HCT116 (cell line): ENCODE measurements around the gene BFSP2.

Experiments
- CEBPB ChIP-seq: IDR thresholded peaks from 2 replicates; pipeline ENCODE4 v1.6.1; 2012; ENCODE audit warnings: low read depth
- EGR1 ChIP-seq: IDR thresholded peaks from 2 replicates; pipeline ENCODE4 v1.6.1; 2012; ENCODE audit warnings: low read depth
- ELF1 ChIP-seq: IDR thresholded peaks from 2 replicates; pipeline ENCODE4 v1.6.1; 2012; ENCODE audit warnings: low read depth, borderline replicate concordance
- EZH2phosphoT487 ChIP-seq: fragments of 200-600 bp; IDR thresholded peaks from 2 replicates; pipeline ENCODE4 v1.6.1; 2018; ENCODE audit warnings: antibody characterized with exemption, borderline replicate concordance
- JUND ChIP-seq: IDR thresholded peaks from 2 replicates; pipeline ENCODE4 v1.6.1; 2012
- POLR2A ChIP-seq: IDR thresholded peaks from 2 replicates; pipeline ENCODE4 v1.7.0; 2011; ENCODE audit warnings: borderline replicate concordance; ENCODE audit not compliant: insufficient read depth, insufficient read length; ENCODE audit errors: extremely low read depth
- POLR2AphosphoS5 ChIP-seq: IDR thresholded peaks from 2 replicates; pipeline ENCODE4 v1.6.1; 2011; ENCODE audit warnings: mild to moderate bottlenecking, low read depth, low read length, moderate library complexity
- SIN3A ChIP-seq: IDR thresholded peaks from 2 replicates; pipeline ENCODE4 v1.6.1; 2012; ENCODE audit warnings: low read depth
- SP1 ChIP-seq: IDR thresholded peaks from 2 replicates; pipeline ENCODE4 v1.6.1; 2012; ENCODE audit warnings: low read depth
- SRF ChIP-seq: IDR thresholded peaks from 2 replicates; pipeline ENCODE4 v1.6.1; 2012; ENCODE audit warnings: low read depth
- TF ChIP-seq, protein P1 (sequence below): IDR thresholded peaks from 2 replicates; pipeline ENCODE4 v1.6.1; 2012
- TF ChIP-seq, protein P2 (sequence below), 3 experiments: fragments of 200-600 bp in 1 of 3; sonication (generic) in 1 of 3; IDR thresholded peaks in 2 of 3; conservative IDR thresholded peaks in 1 of 3; 2 replicates each; pipeline ENCODE4 v1.5.1; 2012 to 2017; ENCODE audit warnings: low read depth in 2 of 3, low read length in 2 of 3, antibody characterized with exemption in 1 of 3, borderline replicate concordance in 1 of 3, control low read depth in 1 of 3, mild to moderate bottlenecking in 1 of 3, mixed read lengths in 1 of 3, mixed run types in 1 of 3, moderate library complexity in 1 of 3; ENCODE audit not compliant: insufficient read depth in 1 of 3
- TF ChIP-seq, protein P3 (sequence below): IDR thresholded peaks from 2 replicates; pipeline ENCODE4 v1.6.1; 2011; ENCODE audit warnings: mild to moderate bottlenecking, low read length, moderate library complexity; ENCODE audit not compliant: insufficient replicate concordance; ENCODE audit errors: extremely low read depth
- TF ChIP-seq, protein P4 (sequence below): IDR thresholded peaks from 2 replicates; pipeline ENCODE4 v1.6.1; 2012

DNA sequence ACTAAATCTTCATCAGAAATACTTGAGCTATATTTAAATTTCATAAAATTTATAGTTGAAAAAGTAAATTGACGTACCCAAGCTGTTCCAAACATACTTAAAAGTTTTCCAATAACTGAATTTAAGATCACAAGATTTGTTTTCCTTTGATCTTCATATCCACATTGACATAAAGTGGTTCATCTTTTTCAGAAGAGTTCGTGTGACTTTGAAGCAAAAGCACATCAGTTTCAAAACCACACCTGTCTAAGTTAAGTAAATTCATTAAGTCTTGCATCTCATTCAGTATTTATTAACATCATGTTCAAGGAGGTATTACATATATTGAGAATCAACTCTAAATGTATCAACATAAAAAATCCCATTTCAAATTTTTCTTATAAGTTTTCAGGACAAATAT lies 79.5 kb downstream of the BFSP2 start:
- TF ChIP-seq, protein P1, sequence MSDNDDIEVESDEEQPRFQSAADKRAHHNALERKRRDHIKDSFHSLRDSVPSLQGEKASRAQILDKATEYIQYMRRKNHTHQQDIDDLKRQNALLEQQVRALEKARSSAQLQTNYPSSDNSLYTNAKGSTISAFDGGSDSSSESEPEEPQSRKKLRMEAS = no peak
- no peak for TF ChIP-seq POLR2AphosphoS5
- TF ChIP-seq POLR2A = no peak
- no peak for TF ChIP-seq ELF1
- no peak for TF ChIP-seq SRF
- TF ChIP-seq, protein P2, sequence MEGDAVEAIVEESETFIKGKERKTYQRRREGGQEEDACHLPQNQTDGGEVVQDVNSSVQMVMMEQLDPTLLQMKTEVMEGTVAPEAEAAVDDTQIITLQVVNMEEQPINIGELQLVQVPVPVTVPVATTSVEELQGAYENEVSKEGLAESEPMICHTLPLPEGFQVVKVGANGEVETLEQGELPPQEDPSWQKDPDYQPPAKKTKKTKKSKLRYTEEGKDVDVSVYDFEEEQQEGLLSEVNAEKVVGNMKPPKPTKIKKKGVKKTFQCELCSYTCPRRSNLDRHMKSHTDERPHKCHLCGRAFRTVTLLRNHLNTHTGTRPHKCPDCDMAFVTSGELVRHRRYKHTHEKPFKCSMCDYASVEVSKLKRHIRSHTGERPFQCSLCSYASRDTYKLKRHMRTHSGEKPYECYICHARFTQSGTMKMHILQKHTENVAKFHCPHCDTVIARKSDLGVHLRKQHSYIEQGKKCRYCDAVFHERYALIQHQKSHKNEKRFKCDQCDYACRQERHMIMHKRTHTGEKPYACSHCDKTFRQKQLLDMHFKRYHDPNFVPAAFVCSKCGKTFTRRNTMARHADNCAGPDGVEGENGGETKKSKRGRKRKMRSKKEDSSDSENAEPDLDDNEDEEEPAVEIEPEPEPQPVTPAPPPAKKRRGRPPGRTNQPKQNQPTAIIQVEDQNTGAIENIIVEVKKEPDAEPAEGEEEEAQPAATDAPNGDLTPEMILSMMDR (IDR thresholded peaks at IDR 0.05 in 2 of 3, conservative IDR thresholded peaks at IDR 0.05 in 1 of 3; ENCODE audit: borderline replicate concordance in 1 of 3, insufficient read depth in 1 of 3, low read depth in 2 of 3, low read length in 2 of 3) = no peak
- no peak for TF ChIP-seq EGR1
- no peak for TF ChIP-seq EZH2phosphoT487
- no peak for TF ChIP-seq CEBPB
- TF ChIP-seq, protein P3, sequence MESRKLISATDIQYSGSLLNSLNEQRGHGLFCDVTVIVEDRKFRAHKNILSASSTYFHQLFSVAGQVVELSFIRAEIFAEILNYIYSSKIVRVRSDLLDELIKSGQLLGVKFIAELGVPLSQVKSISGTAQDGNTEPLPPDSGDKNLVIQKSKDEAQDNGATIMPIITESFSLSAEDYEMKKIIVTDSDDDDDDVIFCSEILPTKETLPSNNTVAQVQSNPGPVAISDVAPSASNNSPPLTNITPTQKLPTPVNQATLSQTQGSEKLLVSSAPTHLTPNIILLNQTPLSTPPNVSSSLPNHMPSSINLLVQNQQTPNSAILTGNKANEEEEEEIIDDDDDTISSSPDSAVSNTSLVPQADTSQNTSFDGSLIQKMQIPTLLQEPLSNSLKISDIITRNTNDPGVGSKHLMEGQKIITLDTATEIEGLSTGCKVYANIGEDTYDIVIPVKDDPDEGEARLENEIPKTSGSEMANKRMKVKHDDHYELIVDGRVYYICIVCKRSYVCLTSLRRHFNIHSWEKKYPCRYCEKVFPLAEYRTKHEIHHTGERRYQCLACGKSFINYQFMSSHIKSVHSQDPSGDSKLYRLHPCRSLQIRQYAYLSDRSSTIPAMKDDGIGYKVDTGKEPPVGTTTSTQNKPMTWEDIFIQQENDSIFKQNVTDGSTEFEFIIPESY = no peak
- TF ChIP-seq, protein P4, sequence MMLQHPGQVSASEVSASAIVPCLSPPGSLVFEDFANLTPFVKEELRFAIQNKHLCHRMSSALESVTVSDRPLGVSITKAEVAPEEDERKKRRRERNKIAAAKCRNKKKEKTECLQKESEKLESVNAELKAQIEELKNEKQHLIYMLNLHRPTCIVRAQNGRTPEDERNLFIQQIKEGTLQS = no peak
- no peak for TF ChIP-seq JUND
- TF ChIP-seq SP1 = no peak
- TF ChIP-seq SIN3A = no peak
